ENCODE data around the gene ABCF3. TPM values are rescaled to one million over a fixed set of nuclear protein-coding genes. Genes with fewer than 3 reads are reported as not detected.

The ABCF3 gene
- total RNA-seq, 1 experiment from 2014 or later = 56.1 TPM

GRCh38 chr3:184143327-184143726, 42.7 kb upstream of the ABCF3 start:
- H3K4me1 ChIP-seq (ENCODE audit: insufficient read depth, low read length) = no peaks in the 10 kb centered on the region
- H3K27ac ChIP-seq (ENCODE audit: insufficient read length, low read depth, low read length) = no peak overlapping the region
- no peak overlapping the region for H3K4ac ChIP-seq (ENCODE audit: low read depth, low read length)
- no peaks in the 10 kb centered on the region for H3K27me3 Mint-ChIP-seq (ENCODE audit: low read depth)
- H3K56ac ChIP-seq (ENCODE audit: insufficient read length, low read depth, low read length) = no peak overlapping the region
- no peak for DNase-seq
- H2BK5ac ChIP-seq (ENCODE audit: insufficient read length, low read length) = no peak overlapping the region
- H3K79me2 ChIP-seq (ENCODE audit: insufficient read depth, low read length) = no peaks in the 10 kb centered on the region
- no peak overlapping the region for H3K27ac Mint-ChIP-seq
- no CpG with 5 or more reads among the region's 3 CpGs for WGBS (ENCODE audit: extremely low coverage, insufficient read length, low lambda C conversion rate)
- H2BK20ac ChIP-seq (ENCODE audit: low read depth, low read length, poor library complexity, severe bottlenecking) = no peak overlapping the region
- H4K91ac ChIP-seq (ENCODE audit: insufficient read length, low read depth, low read length) = no peak overlapping the region
- no peaks in the 10 kb centered on the region for H3K9me3 ChIP-seq (ENCODE audit: control insufficient read depth, low read depth, low read length)
- peaks cover 10% of the 10 kb centered on the region for H3K79me1 ChIP-seq (ENCODE audit: insufficient read depth, low read depth, low read length, poor library complexity, severe bottlenecking)
- H3K4me2 ChIP-seq (ENCODE audit: insufficient read depth, insufficient read length, low read length) = no peak overlapping the region
- H2AFZ ChIP-seq (ENCODE audit: low read length) = no peak overlapping the region
- no peak overlapping the region for H4K5ac ChIP-seq (ENCODE audit: insufficient read length, low read depth, low read length)
- no peak overlapping the region for H3K14ac ChIP-seq (ENCODE audit: insufficient read depth, low read length)
- no peak overlapping the region for H3T11ph ChIP-seq (ENCODE audit: low read length)
- peaks cover 22 to 73% (median 36%) of the 10 kb centered on the region in 3 experiments; a peak in 6 of 7 replicates for H3K36me3 Mint-ChIP-seq (ENCODE audit: insufficient read depth in 1 of 3, low read depth in 3 of 3)
- H3K23ac ChIP-seq (ENCODE audit: insufficient read length, low read depth, low read length) = no peak overlapping the region
- H3K18ac ChIP-seq (ENCODE audit: insufficient read length, low read depth, low read length) = no peak overlapping the region
- no peaks in the 10 kb centered on the region for H3K9me3 Mint-ChIP-seq
- no peaks in the 10 kb centered on the region for H3K4me1 Mint-ChIP-seq
- no peak overlapping the region for H2BK12ac ChIP-seq (ENCODE audit: insufficient read length, low read depth, low read length)
- H2AK5ac ChIP-seq (ENCODE audit: insufficient read length, low read length) = no peak overlapping the region
- H3K27me3 ChIP-seq (ENCODE audit: insufficient read depth, low read length) = no peaks in the 10 kb centered on the region
- H3K23me2 ChIP-seq (ENCODE audit: insufficient read length, low read depth, low read length, poor library complexity, severe bottlenecking) = no peaks in the 10 kb centered on the region
- H3K4me3 Mint-ChIP-seq = no peak overlapping the region
- H2BK120ac ChIP-seq (ENCODE audit: low read depth, low read length, poor library complexity, severe bottlenecking) = no peak overlapping the region
- H3K9ac ChIP-seq (ENCODE audit: extremely low read depth, insufficient read length, low read length) = no peak overlapping the region
- TF ChIP-seq CTCF (conservative IDR thresholded peaks at IDR 0.05) = no peak
- H2BK15ac ChIP-seq (ENCODE audit: low read depth, low read length) = no peak overlapping the region
- H4K8ac ChIP-seq (replicated peaks; ENCODE audit: insufficient read length, low read depth, low read length) = no peak overlapping the region
- H4K20me1 ChIP-seq (ENCODE audit: control insufficient read depth, insufficient read depth, insufficient read length) = no peaks in the 10 kb centered on the region
